HCT116 (cell line): Measurements from ENCODE around the gene SFXN4. TPM values are rescaled to one million over a fixed set of nuclear protein-coding genes. Genes with fewer than 3 reads are reported as not detected.
"Not testable (repeated sequence)": the region's sequence is repeated elsewhere in the genome, so short reads cannot be mapped to it uniquely, and the experiment has no call there.

Experiments
- ATAC-seq: fragments of 200-7000 bp; cut with Tn5 transposase; 2 replicates; pipeline ENCODE4 v1.9.1; 2020; ENCODE audit warnings: mild to moderate bottlenecking, moderate library complexity
- BruUV-seq: library from RNA; stranded (reverse); fragments of 400-500 nt; replicated peaks from 2 replicates; lab custom pipeline; 2021; lab: Mats Ljungman, UMichigan
- CTCF ChIA-PET: fragments of 300-600 bp; sonication (Branson Sonifier 250); formaldehyde crosslinking; loops from one replicate; lab custom pipeline; 2021; ENCODE audit warnings: antibody characterized with exemption; lab: Charles Lee
- POLR2A ChIA-PET: fragments of 300-600, 350-600 bp; sonication (Branson Sonifier 250); formaldehyde crosslinking; loops from one replicate; lab custom pipeline; 2021; ENCODE audit warnings: antibody characterized with exemption; lab: Charles Lee
- RAD21 ChIA-PET, 2 experiments: fragments of 300-600 bp; sonication (Branson Sonifier 250); formaldehyde crosslinking; loops; one replicate each; lab custom pipeline; 2023; ENCODE audit warnings: low total read pairs in 2 of 2; ENCODE audit not compliant: uncharacterized antibody in 2 of 2, unreplicated experiment in 2 of 2, low non-redundant PET in 1 of 2; lab: Charles Lee
- DNase-seq: peaks from one replicate; pipeline ENCODE4 v3.0.0-alpha.2; 2010; ENCODE audit warnings: low read depth, low spot score
- H2AFZ ChIP-seq: fragments of 200-600 bp; shearing (Covaris generic), sonication (generic); 2 replicates; pipeline ENCODE4 v1.6.1; 2017; ENCODE audit warnings: low read depth, mixed run types, mixed read lengths, antibody characterized with exemption, low read length; ENCODE audit not compliant: poor library complexity, severe bottlenecking
- H3K27ac ChIP-seq: 2 replicates; pipeline ENCODE4 v1.5.1; 2012; ENCODE audit warnings: low read depth, low read length
- H3K27me3 ChIP-seq: fragments of 200-600 bp; sonication (generic); 2 replicates; pipeline ENCODE4 v1.6.1; 2016; ENCODE audit warnings: mixed run types, low read length, mixed read lengths; ENCODE audit not compliant: insufficient read depth
- H3K36me3 ChIP-seq, 2 experiments: fragments of 200-500 bp in 1 of 2; fragments of 200-600 bp in 1 of 2; sonication (Bioruptor generic) in 1 of 2; sonication (generic) in 1 of 2; 2 replicates each; pipeline versions ENCODE4 v1.5.1 to v1.6.1; 2014 to 2016; ENCODE audit warnings: low read length in 2 of 2, inconsistent platforms in 1 of 2, mixed read lengths in 1 of 2, mixed run types in 1 of 2; ENCODE audit not compliant: insufficient read depth in 2 of 2, control insufficient read depth in 1 of 2
- H3K4me1 ChIP-seq, 2 experiments: fragments of 200-600 bp in 1 of 2; sonication (generic) in 1 of 2; 2 replicates each; pipeline versions ENCODE4 v1.5.1 to v1.6.1; 2012 to 2017; ENCODE audit warnings: low read length in 2 of 2, inconsistent platforms in 1 of 2, mild to moderate bottlenecking in 1 of 2, mixed read lengths in 1 of 2, mixed run types in 1 of 2, moderate library complexity in 1 of 2; ENCODE audit not compliant: insufficient read depth in 2 of 2, control insufficient read depth in 1 of 2
- H3K4me2 ChIP-seq: fragments of 200-600 bp; sonication (generic); 2 replicates; pipeline ENCODE4 v1.6.1; 2017; ENCODE audit warnings: mixed run types, low read length, mixed read lengths
- H3K4me3 ChIP-seq, 2 experiments: fragments of 200-600 bp in 1 of 2; sonication (generic) in 1 of 2; replicated peaks in 1 of 2; 2 replicates each; pipeline ENCODE4 v1.5.1; 2011 to 2016; ENCODE audit warnings: low read length in 2 of 2, control low read depth in 1 of 2, low read depth in 1 of 2, mild to moderate bottlenecking in 1 of 2, mixed read lengths in 1 of 2, mixed run types in 1 of 2
- H3K79me2 ChIP-seq: fragments of 200-600 bp; sonication (generic); 2 replicates; pipeline ENCODE4 v1.6.1; 2017; ENCODE audit warnings: mild to moderate bottlenecking, mixed run types, low read length, moderate library complexity, mixed read lengths; ENCODE audit not compliant: insufficient read depth
- H3K9ac ChIP-seq: fragments of 200-600 bp; sonication (generic); 2 replicates; pipeline ENCODE4 v1.6.1; 2016; ENCODE audit warnings: low read length, mixed read lengths
- H3K9me2 ChIP-seq: fragments of 200-600 bp; sonication (generic), shearing (Covaris generic); 2 replicates; pipeline ENCODE4 v1.6.1; 2017; ENCODE audit warnings: mixed run types, mild to moderate bottlenecking, moderate library complexity; ENCODE audit not compliant: insufficient read depth
- H3K9me3 ChIP-seq, 2 experiments: fragments of 200-500 bp in 1 of 2; fragments of 200-600 bp in 1 of 2; sonication (Bioruptor generic) in 1 of 2; sonication (generic) in 1 of 2; 2 replicates each; pipeline ENCODE4 v1.6.1; 2014 to 2017; ENCODE audit warnings: low read length in 2 of 2, mixed read lengths in 2 of 2, inconsistent platforms in 1 of 2, low read depth in 1 of 2, mild to moderate bottlenecking in 1 of 2, mixed run types in 1 of 2, moderate library complexity in 1 of 2; ENCODE audit not compliant: control insufficient read depth in 1 of 2, insufficient read depth in 1 of 2
- H4K20me1 ChIP-seq: fragments of 200-600 bp; sonication (generic), shearing (Covaris generic); 2 replicates; pipeline ENCODE4 v1.6.1; 2017; ENCODE audit warnings: mixed run types, mild to moderate bottlenecking, moderate library complexity; ENCODE audit not compliant: insufficient read depth
- intact Hi-C: fragments of 100-400 bp; cut with micrococcal nuclease; formaldehyde crosslinking; loops from 2 replicates; pipeline ENCODE4 v1.10.0; 2022
- total RNA-seq: library from RNA; stranded (reverse); gene quantifications from one replicate; pipeline ENCODE4 v1.2.1, GENCODE V29; 2021; ENCODE audit not compliant: unreplicated experiment

SFXN4 gene
- total RNA-seq, 1 experiment from 2014 or later: 58.2 TPM

- H2AFZ ChIP-seq, H3K9me3 ChIP-seq, ATAC-seq, CTCF ChIA-PET, RAD21 ChIA-PET, H3K9ac ChIP-seq, H3K27ac ChIP-seq, H3K4me3 ChIP-seq, H4K20me1 ChIP-seq, H3K27me3 ChIP-seq, DNase-seq, H3K4me2 ChIP-seq, intact Hi-C loops, H3K9me2 ChIP-seq: not testable (repeated sequence)
- POLR2A ChIA-PET: interaction anchor here (1.0 kb wide), 1 partner anchor 31 kb away, joined by 3 read pairs; no protein-coding TSS in a partner anchor
- TSS peak; percentile 11 for BruUV-seq
- Histone ChIP-seq H3K79me2 (peaks cover 12% of the 10 kb centered on the region), H3K4me1 (peaks cover 4 to 14% of the 10 kb centered on the region in 2 experiments), H3K36me3 (peaks cover 6 to 13% of the 10 kb centered on the region in 2 experiments; a peak in 2 of 4 replicates)
Observed at GRCh38 chr10:119107771-119108170, 57.7 kb downstream of the SFXN4 start.

GRCh38 chr10:119107106-119107505 lies 58.4 kb downstream of the SFXN4 start:
- H3K27ac ChIP-seq, H2AFZ ChIP-seq, H4K20me1 ChIP-seq, H3K4me2 ChIP-seq, CTCF ChIA-PET, ATAC-seq, DNase-seq, H3K9ac ChIP-seq, BruUV-seq, H3K27me3 ChIP-seq, H3K4me3 ChIP-seq, intact Hi-C loops, H3K9me2 ChIP-seq, RAD21 ChIA-PET, H3K9me3 ChIP-seq, POLR2A ChIA-PET, H3K36me3 ChIP-seq: not testable (repeated sequence)
- Histone ChIP-seq H3K79me2 (peaks cover 12% of the 10 kb centered on the region), H3K4me1 (peaks cover 4 to 14% of the 10 kb centered on the region in 2 experiments)

GRCh38 chr10:119105899-119106298 lies 59.6 kb downstream of the SFXN4 start:
- H3K9ac ChIP-seq, CTCF ChIA-PET, DNase-seq, H3K9me3 ChIP-seq, intact Hi-C loops, H3K36me3 ChIP-seq, H2AFZ ChIP-seq, POLR2A ChIA-PET, RAD21 ChIA-PET, H3K27me3 ChIP-seq, H3K4me2 ChIP-seq, ATAC-seq, H3K4me3 ChIP-seq, H4K20me1 ChIP-seq, H3K27ac ChIP-seq, BruUV-seq, H3K9me2 ChIP-seq: not testable (repeated sequence)
- Histone ChIP-seq H3K79me2 (peaks cover 12% of the 10 kb centered on the region), H3K4me1 (peaks cover 4 to 14% of the 10 kb centered on the region in 2 experiments)
